Hepatocyte (in vitro differentiated cells): ENCODE results near the gene CCDC88C.

ENCODE experiments used
- EZH2 ChIP-seq: fragments of 200-600 bp; sonication (generic); IDR thresholded peaks from 2 replicates; pipeline ENCODE4 v1.6.1; 2016; ENCODE audit warnings: antibody characterized with exemption, mild to moderate bottlenecking, borderline replicate concordance
- TF ChIP-seq, protein P1 (sequence below): fragments of 200-600 bp; sonication (generic); IDR thresholded peaks from 2 replicates; pipeline ENCODE4 v1.5.1; 2016; ENCODE audit warnings: antibody characterized with exemption, mild to moderate bottlenecking; ENCODE audit not compliant: poor library complexity

DNA sequence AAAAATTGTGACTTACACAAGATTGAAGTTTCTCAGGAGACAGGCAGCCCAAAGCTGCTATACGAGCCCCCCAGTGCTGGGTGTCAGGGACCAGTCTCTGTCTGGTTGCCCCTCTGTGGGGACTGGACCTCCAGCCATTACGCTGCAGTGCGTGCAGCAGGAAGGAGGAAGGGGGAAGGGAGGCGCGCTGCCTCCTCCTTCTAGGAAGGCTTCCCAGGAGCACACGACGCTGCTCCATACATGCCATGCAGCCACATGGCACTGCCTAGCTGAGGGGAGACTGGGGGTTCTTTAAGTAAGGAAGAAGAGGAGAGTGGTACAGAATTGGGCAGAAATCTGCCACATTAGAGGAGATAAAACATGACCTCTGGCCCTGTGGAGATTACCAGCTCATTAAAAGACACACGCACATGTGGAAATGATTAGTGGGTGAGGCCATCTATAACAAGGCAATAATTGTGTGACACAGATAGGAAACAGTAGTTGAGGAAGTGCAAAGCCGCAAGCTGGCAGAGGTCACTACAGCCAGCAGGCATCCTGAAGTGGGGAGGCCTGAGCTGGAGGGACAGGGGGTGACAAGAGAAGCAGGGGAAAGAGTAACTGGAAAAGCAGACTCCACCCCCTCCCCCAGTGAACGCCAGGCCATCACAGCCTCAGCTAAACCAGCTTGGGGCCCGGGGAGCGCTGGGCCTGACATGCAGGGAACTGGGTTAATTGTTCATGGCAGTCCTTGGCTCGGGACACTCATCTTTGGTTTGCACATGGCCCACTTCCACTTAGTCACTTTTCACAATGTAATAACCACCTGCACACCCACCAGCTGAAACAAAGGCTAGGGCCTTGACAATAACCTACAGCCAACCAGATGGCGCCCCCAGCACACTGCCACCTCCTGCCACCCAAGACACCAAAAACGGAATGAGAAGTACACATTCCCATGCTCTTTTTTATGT lies 39.6 kb downstream of the CCDC88C start:
- TF ChIP-seq, protein P1, sequence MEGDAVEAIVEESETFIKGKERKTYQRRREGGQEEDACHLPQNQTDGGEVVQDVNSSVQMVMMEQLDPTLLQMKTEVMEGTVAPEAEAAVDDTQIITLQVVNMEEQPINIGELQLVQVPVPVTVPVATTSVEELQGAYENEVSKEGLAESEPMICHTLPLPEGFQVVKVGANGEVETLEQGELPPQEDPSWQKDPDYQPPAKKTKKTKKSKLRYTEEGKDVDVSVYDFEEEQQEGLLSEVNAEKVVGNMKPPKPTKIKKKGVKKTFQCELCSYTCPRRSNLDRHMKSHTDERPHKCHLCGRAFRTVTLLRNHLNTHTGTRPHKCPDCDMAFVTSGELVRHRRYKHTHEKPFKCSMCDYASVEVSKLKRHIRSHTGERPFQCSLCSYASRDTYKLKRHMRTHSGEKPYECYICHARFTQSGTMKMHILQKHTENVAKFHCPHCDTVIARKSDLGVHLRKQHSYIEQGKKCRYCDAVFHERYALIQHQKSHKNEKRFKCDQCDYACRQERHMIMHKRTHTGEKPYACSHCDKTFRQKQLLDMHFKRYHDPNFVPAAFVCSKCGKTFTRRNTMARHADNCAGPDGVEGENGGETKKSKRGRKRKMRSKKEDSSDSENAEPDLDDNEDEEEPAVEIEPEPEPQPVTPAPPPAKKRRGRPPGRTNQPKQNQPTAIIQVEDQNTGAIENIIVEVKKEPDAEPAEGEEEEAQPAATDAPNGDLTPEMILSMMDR = no peak
- no peak for TF ChIP-seq EZH2
